Daoy (cell line): ENCODE results near the gene NIM1K. TPM values are rescaled to one million over a fixed set of nuclear protein-coding genes. Genes with fewer than 3 reads are reported as not detected.
"Not testable (repeated sequence)": the region's sequence is repeated elsewhere in the genome, so short reads cannot be mapped to it uniquely, and the experiment has no call there.

Experiments
- DNase-seq: peaks from one replicate; pipeline ENCODE4 v3.0.0-alpha.2; 2015; ENCODE audit warnings: low read depth
- total RNA-seq: library from RNA; depleted of rRNA; stranded (reverse); fragments of >200 nt; shearing (Covaris generic); gene quantifications from 2 replicates; pipeline ENCODE4 v1.2.3, GENCODE V29; 2014; rRNA removed

The NIM1K gene
- total RNA-seq, 1 experiment from 2014 or later, result not detected

DNA sequence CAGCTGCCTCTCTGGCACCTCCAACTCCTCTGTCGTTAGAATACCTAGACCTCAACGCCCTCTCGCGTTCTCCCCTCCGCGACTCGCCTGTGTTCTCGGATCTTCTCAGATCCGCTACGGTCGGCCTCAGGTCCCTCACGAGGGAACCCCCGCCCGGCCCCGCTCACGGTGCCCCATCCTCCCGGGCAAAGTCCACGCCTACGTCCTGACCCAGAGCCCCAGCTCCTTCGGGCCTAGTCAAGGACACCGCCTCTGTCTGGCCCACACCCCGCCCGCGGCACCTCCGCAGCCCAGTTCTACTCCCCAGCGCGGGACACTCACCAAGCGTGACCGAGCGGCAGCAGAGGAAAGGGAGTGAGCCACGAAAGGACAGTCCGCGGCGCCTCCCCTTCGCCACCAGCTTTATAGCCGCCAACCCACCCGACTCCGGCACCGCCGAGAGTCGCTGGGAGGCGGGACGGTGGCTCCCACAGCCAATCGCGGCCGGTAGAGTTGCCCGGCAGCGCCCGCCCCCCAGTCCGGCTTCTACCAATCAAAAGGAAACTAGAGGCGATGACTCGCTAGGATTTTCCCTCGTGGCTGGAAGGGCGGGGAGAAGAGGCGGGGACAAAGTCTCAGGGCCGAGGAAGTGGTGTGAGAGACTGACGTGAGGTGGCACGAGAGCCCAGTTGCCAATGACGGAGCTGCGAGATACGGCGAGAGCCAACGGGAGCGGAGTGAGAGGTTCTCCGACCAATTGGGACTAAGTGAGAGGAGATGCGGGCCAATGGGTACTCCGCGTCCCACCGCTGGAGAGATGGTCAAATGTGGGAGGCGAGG lies 121.2 kb downstream of the NIM1K start, which contains the start of gene HMGCS1:
HMGCS1 (minus strand) TSS at position 378 of the 819 bp plus-strand sequence. CDS start 14,447 bp downstream, outside the sequence.
- peak; percentile 99 for DNase-seq

DNA sequence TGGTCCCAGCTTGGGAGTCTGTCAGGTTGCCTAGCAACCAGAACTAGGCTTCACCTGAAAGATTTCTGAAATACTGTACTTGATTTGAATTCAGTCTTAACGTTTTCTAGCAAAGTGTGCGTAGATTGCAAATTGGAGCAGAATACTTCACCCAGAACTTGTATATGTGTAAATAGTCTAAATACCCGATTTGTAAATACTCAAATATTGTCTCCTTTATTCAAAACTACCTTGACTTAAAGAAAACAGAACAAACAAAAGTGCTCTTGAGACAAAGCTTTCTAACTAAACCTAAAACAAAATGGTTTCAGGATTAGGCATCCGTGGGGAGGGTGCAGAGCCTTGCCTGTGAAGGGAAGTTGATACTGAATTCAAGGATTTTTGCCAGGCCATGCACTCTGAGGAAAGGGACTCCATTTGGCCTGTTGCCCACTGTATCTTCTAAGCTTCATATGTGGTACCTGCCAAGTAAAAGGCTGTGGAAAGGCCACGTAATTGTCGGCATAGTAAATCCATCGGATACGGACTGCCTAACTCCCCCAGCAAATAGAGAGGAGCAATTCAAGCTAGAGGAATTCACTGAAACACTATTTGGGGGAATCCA lies 121.9 kb downstream of the NIM1K start:
- no peak for DNase-seq

DNA sequence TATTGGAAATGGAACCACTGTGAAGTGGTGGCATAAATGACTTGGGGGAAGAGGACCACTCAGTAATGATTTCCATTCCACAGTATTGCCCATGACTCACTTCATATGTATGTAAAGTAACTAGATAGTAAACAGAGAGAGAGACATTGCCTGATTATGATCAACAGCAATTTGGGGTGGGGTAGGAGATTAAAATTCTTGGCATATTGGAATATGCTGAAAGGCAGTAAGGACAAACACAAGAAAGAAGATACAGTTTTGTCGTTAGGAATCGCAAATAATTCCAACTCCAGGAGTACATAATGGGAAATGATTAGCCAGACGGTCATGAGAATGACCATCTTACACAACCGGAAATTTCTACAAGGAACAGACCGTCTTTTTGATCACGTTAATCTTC lies 122.7 kb downstream of the NIM1K start:
- no peak for DNase-seq

DNA sequence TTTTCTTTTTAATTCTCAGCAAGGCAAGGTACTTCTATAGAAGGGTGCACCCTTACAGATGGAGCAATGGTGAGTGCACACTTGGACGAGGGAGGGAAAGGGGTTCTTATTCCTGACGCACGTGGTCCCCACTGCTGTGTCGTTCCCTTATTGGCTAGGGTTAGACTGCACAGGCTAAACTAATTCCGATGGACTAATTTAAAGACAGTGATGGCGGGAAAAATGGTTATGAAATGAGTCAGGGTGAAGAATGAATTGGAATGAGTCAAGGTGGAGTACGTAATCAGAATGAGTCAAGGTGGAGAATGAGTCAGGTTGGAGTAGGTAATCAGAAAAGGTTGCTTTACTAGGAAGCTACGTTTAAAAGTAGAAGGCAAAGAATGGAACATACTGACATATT lies 123.2 kb downstream of the NIM1K start:
- DNase-seq, result peak; percentile 59

DNA sequence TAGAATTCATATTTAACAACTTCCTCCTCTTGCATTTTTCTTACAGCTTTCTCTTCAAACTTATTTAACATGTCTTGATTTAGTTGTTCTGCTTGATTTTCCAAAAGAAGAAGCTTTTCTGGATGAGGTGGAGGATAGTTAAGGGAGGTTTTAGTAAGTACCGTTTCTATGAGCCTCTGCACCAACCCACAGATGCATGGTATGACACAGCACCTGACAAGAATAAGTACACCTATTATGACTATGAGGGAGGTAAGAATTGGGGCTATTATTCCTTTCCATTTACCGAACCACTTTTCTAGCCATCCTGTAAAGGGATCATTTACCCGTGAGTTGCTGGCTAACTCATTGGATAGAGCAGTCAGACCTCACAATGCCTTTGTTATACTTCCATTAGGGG lies 123.7 kb downstream of the NIM1K start:
- DNase-seq, result no peak

DNA sequence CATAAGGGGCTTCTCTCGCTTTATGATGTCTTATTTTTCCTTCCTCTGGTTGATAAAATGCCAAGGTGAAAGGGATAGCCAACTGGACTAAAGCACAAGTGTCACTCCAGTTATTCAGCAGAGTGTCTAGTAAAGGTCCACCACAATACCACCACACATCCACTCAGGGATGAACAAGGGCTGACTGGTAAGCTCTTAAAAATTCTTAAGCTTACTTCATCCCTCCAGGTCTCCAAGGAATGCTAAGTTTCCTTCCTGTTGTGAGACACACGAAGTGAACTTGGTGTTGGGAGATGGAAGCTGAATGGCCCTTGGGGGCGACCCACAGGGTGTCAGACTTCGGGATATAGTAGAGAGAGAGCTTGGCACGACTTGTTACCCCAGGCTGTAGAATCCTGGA lies 124.4 kb downstream of the NIM1K start:
- DNase-seq, result no peak

DNA sequence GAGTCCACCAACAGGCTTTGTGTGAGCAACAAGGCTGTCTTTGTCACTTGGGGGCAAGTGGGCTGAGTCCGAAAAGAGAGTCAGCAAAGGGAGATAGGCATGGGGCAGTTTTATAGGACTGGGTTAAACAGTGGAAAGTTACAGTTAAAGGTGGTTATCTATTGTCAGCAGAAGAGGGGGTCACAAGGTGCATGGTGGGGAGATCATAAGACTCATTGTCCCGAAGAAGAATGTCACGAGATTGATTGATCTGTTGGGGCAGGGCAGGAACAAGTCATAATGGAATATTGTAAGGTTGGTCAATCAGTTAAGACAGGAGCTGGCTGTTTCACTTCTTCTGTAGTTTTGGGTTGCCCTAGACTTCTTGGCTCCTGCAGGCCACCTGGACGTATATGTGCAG lies 128.8 kb downstream of the NIM1K start:
- DNase-seq, result no peak

DNA sequence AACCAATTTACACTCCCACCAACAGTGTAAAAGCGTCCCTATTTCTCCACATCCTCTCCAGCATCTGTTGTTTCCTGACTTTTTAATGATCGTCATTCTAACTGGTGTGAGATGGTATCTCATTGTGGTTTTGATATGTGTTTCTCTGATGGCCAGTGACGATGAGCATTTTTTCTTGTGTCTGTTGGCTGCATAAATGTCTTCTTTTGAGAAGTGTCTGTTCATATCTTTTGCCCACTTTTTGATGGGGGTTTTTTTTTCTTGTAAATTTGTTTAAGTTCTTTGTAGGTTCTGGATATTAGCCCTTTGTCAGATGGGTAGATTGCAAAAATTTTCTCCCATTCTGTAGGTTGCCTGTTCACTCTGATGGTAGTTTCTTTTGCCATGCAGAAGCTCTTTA lies 131.5 kb downstream of the NIM1K start:
- not testable (repeated sequence) for DNase-seq

DNA sequence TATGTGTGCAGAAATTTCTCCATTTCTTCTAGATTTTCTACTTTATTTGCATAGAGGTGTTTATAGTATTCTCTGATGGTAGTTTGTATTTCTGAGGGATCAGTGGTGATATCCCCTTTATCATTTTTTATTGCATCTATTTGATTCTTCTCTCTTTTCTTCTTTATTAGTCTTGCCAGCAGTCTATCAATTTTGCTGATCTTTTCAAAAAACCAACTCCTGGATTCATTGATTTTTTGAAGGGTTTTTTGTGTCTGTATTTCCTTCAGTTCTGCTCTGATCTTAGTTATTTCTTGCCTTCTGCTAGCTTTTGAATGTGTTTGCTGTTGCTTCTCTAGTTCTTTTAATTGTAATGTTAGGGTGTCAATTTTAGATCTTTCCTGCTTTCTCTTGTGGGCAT lies 133.6 kb downstream of the NIM1K start:
- DNase-seq, result not testable (repeated sequence)

Other genes with a start within 250 kb of the NIM1K start
- 2.9 TPM in 2 replicates for gene ANXA2R, start 151.9 kb upstream of the NIM1K start, total RNA-seq
- 23.7 and 26.6 TPM in 2 replicates for gene ZNF131, start 71.3 kb upstream of the NIM1K start, total RNA-seq
- 11.7 and 23.0 TPM in 2 replicates for gene HMGCS1, start 121.2 kb downstream of the NIM1K start, total RNA-seq
- not detected in 2 replicates for gene CCL28, start 220.2 kb downstream of the NIM1K start, total RNA-seq